NCI-H2029 (cell line): ENCODE data around the gene SRSF2.
"Not testable (repeated sequence)": the region's sequence is repeated elsewhere in the genome, so short reads cannot be mapped to it uniquely, and the experiment has no call there.

Experiments used
- DNase-seq: peaks from one replicate; lab custom pipeline; 2025; lab: John Stamatoyannopoulos, UW

Gene SRSF2

DNA sequence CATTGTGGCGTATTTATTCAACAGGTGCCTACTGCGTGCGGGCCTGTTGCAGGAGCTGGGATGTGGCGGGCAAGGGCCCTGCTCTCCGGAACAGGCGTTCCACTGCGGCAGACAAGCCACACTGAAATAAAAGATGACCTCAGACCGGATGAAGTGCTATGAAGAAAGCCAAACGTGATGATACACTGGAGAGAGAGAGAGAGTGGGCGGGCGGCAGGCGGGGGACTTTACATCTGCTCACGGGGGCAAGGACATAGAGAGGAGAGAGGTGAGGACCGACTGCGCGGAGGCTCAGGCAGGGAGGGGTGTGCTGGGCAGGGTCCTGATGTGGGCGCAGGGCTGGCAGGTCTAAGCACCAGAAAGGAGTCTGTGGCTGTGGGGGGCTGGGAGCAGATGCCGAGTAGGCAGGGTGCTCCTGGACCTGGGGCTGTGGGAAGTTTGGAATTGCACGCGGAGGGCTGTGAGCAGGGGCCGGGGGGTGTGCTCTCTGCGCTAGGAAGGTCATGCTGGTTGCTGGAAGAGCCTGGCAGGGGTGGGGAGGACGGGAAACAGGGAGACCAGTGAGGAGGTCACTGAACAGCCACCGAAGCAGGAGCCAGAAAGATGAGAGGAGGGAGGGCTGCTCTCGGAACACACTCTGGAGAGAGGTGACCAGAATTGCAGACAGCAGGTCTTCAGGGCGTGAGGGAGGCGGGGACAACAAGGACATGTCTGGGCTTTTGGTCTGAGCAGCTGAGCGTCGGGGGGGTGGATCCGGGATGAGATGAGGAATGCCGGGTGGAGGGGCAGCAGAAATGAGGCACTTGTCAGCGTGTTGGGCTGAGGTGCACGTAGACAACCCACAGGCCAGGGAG, 36.3 kb downstream of the SRSF2 start:
- DNase-seq: no peak

DNA sequence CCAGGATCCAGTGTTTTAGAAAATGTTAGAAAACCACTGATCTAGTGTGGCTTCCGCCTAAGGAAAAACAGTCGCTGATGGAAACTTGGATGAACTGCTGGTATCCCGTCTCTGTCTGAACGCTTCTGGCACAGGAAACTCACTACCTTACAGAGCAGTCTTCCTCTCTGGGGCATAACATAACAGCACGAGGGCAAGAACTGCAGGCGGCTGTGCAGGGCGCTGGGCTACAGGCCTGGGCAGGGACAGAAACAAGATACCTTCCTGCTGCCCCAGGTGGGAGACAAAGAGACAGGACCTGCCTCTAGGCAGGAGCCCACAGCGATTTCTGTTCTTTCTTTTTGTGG, 36.9 kb downstream of the SRSF2 start:
- DNase-seq: no peak

DNA sequence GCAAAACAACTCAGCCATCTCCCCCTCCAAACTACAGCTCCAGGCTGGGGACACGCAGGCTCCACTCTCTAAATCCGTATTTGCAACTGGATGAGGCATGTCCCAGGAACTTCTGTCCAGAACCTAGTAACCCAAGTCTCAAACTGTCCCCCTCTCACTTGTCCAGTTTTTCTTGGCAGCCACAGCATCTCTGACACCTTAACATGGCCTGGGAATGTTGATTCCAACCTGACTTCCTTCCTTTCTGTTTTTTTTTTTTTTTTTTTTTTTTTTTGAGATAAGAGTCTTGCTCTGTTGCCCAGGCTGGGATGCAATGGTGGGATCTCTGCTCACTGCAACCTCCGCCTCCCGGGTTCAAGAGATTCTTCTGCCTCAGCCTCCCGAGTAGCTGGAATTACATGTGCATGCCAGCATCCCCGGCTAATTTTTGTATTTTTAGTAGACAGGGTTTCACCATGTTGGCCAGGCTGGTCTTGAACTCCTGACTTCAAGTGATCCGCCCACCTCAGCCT, 38.6 kb downstream of the SRSF2 start:
- DNase-seq: not testable (repeated sequence)

DNA sequence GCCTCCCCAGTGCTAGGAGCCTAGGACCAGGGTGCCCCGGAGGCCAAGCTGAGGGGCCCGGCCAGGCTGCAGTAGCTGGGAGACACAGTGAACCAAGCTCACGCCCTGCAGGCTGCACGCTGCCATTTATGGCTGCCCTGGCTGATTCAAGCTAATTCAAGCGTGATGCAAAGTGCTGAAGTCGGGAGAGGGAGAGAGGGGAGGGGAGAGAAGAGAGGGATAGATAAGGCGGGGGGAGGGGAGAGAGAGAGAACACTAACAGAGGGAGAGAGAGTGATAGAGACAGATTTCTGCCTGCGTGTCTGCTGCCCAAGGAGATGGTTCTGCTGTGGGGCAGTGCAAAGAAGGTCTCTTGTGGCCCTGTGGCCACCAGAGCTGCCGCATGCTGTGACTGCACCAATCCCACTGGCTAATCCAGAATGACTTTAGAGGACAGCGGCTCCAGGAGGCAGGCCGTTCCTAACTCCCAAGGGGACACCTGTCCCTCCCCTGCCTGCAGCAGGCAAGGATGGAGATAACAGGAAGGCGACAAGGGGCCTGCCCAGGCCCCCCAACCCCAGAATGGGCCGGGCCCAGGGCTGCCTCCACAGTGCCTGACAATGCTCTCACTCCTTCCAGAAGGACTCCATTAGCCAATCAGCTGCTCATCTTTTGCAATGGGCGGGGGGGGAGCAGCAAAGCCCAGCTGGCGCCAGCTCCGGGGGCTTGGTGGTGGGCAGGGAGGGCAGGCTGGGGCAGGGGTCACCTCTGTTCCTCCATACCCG, 39.2 kb downstream of the SRSF2 start:
- DNase-seq: no peak

DNA sequence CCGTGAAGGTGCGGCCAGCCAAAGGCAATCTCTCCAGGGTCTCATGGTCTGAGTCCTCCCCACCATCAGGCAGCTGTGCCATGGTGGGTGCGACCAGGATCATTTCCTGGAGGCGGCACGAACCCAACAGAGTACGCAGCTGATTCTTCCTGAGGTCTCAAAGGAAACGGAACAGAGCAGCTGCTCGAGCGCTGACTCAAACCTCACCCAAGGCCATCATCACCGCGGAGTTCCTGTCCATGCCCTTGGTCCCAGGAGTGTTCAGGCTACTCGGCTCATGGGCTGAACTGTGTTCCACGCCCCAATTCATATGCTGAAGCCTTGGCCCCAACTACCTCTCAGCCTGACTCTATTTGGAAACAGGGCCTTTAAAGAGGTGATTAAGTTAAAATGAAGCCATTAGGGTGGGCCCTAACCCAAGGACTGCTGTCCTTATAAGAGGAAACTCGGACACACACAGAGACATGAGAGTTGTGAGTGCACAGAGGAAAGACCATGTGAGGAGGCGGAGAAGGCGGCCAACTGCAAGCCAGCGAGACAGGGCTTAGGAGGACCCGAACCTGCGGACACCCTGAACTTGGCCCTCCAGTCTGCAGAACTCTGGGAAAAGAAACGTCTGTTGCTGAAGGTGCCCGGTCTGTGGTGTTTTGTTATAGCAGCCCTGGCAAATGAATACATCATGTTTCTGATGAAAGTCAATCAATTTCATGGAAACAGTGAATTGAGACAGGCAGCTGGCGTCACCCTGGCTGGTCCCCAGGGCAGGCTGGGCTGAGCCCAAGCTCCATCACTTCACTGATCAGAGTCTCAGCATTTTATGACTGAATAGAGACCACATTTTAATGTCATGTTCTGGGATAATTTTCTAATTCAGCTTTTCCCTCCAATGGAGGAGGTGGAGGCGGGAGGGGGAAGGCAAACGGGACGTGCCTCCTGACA, 40.1 kb downstream of the SRSF2 start:
- DNase-seq: no peak

- DNase-seq: no peak
Measured at GRCh38 chr17:76695059-76695831, 41.9 kb downstream of the SRSF2 start.

- DNase-seq: no peak
Measured at GRCh38 chr17:76691379-76692191, 45.5 kb downstream of the SRSF2 start.

DNA sequence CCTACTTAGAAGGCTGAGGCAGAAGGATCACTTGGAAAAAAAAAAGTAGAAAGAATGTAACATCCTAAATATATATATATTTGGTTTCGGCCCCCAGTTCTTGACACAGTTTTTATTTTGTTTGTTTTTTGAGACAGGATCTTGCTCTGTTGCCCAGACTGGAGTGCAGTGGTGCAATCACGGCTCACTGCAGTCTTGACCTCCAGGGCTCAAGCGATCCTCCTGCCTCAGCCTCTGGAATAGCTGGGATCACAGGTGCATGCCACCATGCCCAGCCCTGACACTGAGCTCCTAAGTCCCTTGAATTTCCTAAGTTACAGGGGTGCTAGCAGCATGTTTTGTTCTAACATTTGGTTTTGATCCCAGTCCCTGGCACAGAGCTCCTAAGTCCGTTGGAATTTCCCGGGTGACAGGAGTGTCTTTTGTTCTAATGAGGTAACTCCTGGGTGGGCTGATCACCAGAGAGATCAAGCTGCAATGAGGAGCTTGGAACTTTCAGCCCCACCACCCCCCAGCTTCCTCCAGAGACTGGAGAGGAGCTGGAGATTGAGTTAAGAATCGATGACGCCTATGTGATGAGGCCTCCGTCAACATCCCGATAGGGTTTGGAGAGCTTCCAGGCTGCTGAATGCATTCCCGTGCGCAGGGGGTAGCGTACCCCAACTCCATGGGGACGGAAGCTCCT, 46.4 kb downstream of the SRSF2 start:
- DNase-seq: no peak

DNA sequence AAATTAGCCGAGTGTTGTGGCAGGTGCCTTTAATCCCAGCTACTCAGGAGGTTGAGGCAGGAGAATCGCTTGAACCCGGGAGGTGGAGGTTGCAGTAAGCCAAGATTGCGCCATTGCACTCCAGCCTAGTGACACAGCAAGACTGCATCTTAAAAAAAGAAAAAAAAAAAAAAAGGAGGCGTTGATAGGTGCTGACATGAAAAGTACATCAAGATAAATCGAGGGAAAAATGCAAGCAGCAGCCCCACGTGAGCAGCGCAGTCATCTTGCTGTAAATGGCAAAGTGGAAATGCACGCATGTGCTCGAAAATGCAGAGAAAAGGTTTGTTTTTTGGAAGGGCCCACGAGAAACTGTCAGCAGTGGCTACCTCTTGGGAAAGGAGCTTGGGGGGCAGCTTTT, 47.3 kb downstream of the SRSF2 start:
- DNase-seq: no peak

DNA sequence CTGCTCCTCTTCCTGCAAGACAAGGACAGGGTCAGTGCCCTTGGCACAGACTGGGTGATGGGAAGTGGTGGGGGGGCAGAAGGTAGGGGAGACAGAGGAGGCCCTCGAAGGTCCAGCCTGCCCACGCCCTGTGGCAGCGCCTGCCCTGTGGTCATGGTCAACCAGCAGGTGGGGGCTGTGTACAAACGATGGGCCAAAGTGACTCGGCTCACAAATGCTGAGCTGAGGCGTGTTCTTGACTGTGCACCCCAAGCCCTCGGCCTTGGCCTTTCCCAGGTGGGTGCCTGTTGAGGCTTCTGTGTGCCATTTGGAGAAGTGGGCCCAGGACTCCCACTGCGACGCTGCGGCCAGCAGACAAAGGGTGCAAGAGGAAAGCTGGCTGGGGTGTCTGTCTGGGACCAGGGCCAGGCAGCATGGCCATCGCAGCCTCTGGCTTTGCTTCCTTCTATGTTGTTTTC, 48.9 kb downstream of the SRSF2 start:
- no peak for DNase-seq

DNA sequence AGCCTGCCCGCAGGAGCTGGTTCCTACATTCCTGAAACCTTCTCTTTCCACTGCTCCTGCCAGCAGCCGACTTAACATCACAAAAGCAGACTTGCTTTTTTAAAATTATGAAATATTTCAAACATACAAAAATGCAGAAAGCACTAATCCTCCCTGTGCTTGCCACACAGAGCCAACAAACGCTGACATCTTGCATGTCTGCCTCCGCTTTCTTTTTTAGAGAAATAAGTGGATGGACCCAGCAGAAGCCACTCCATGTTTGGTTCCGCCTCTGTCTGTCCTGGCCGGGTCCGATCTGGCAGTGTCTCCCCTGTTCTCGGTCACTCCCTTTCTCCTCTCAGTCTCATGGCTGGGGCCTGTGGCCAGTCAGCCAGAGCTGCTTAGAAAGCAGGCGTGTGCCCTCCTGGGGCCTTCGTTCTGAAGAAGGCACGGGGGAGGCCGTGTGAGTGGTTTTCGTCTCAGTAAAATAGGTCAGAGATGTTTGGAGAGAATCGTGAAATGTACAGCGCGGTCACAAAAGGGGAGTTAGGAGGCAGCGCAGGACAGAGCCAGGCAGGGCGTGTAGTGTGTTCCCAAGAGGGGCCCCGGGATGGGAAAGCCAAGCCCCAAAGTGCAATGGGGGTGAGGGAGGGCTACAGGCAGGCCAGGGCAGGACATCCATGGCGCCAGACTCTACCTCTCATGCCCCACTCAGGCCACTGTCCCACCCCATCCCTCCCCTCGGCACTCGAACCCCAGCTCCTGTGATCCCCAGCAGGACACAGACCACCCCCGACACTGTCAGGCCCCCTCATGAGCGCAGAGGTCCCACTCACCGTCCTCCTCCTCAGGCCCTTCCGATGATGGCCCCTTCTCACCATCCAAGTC, 49.6 kb downstream of the SRSF2 start:
- no peak for DNase-seq

DNA sequence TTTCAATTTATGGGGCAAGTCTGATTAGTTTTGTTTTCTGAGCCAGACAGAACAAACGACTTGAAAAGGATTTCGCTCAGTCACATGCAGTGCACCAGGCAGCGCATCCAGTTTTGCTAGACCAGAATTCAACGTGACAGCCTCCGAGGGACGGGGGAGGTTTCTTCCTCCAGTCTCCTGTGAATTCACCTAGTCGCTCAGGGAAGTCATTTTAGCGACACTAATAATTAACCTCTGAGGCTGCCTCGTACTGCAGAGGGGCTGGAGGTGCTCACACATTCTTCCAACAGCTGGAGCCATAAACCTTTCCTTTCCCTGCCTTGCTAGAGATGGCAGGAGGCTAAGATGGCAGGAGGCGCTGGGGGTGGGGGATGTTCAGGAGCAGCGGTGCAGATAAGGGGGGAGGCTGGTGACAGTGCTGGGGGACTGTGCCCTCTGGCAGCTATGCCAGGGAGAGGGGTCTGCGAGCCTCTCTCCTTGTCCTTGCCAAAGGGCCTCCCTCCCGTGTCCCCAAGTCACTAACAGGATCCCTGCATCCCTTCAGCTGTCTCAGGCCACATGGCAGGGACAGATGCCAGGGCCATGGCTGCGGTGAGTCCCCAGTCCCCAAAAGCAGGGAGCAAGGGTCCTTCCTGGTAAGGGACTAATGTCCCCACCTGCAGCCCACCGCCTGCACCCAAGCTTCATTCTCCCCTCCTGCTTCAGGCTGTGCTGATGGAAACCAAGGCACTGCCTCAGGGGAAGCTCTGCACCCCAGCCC, 50.4 kb downstream of the SRSF2 start:
- DNase-seq: no peak

DNA sequence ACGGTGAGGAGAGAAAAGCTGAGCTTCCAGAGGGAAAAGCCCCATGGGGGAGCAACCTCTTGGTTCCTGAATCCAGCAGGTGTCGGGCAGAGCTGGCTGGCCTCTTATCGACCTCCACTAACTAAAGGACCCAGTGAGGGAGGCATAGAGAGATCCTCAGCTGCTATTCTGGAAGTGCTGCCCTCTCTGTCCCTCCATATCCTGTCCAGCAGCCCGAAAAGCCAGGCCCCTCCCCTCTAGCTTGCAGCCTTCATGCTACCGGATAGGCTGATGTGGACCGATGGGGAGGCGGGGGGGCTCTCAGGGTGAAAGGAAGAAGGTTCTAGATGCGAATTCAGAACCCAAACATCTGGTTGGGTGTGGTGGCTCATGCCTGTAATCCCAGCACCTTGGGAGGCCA, 51.3 kb downstream of the SRSF2 start:
- DNase-seq: no peak

DNA sequence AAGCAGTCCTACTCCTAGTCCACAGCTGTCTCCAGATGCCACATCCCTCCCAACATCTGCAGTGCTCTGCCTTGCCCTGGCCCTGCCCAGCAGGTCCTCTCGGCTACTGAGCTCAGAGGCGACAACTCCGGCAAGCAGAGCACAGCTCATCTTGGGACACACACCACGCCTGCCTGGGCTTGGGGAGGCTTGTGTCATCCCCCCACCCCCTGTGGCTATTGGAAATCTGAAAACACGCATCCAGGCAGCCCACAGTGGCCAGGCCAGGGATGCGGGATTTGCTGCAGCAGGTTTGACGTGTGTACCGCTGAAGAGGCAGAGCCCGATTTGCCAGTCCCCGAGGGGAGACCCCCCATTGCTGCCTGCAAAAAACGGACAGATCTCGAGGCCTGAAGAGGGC, 51.8 kb downstream of the SRSF2 start:
- DNase-seq: no peak

DNA sequence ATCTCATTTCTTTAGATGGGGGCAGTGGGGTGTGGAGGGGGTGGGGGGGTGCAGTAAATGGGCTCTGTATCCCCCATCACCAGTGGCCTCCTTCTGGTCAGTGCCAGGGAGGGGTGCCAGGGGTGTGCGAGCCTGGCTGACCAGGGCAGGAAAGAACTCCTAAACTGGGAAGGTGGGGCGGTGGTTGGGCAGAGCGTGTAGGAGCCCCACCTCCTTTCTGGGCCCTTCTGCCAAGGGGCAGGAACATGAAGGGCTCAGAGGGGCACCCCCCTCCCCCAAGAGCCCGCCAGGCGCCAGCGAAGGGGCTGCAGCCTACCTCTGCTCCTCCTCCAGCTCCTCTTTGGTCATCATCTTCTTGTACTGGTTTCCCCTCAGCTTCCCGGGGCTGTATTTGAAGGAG, 52.4 kb downstream of the SRSF2 start:
- no peak for DNase-seq
